Loucy (cell line): ENCODE results near the gene TNIP3.

Source experiments
- CTCF ChIP-seq: fragments of 200-600 bp; sonication (generic); conservative IDR thresholded peaks from 2 replicates; pipeline ENCODE4 v1.5.1; 2014; ENCODE audit warnings: mild to moderate bottlenecking, antibody characterized with exemption, low read length
- EZH2phosphoT487 ChIP-seq: fragments of 200-600 bp; IDR thresholded peaks from 2 replicates; pipeline ENCODE4 v1.6.1; 2018; ENCODE audit warnings: antibody characterized with exemption, mild to moderate bottlenecking, moderate library complexity, borderline replicate concordance

GRCh38 chr4:121148621-121149020, 15.5 kb downstream of the TNIP3 start:
- no peak for TF ChIP-seq CTCF
- no peak for TF ChIP-seq EZH2phosphoT487
